Effector memory CD8-positive, alpha-beta T cell (primary cell): Measurements from ENCODE around the gene SERPINA4.
"Not testable (repeated sequence)": the region's sequence is repeated elsewhere in the genome, so short reads cannot be mapped to it uniquely, and the experiment has no call there.

Source experiments
- ATAC-seq: fragments of 150-1000 bp; cut with Tn5 transposase; replicated peaks from 2 replicates; pipeline ENCODE4 v1.10.0; 2021; ENCODE audit warnings: mild to moderate bottlenecking, moderate library complexity
- DNase-seq, 3 experiments: peaks; one replicate each; pipeline ENCODE4 v3.0.0; 2021
- H3K27ac Mint-ChIP-seq, 2 donors: one replicate each; pipeline ENCODE4 v1.8.0; 2022; ENCODE audit warnings: mild to moderate bottlenecking in 2 of 2, mixed read lengths in 2 of 2, moderate library complexity in 2 of 2
- H3K27me3 Mint-ChIP-seq, 2 donors: one replicate each; pipeline ENCODE4 v1.8.0; 2022; ENCODE audit warnings: mixed read lengths in 2 of 2
- H3K36me3 Mint-ChIP-seq: one replicate; pipeline ENCODE4 v1.8.0; 2022; ENCODE audit warnings: mild to moderate bottlenecking, moderate library complexity, mixed read lengths; ENCODE audit not compliant: insufficient read depth
- H3K4me1 Mint-ChIP-seq, 2 donors: one replicate each; pipeline ENCODE4 v1.8.0; 2022; ENCODE audit warnings: low read depth in 2 of 2, mixed read lengths in 2 of 2
- H3K4me3 Mint-ChIP-seq, 2 donors: one replicate each; pipeline ENCODE4 v1.8.0; 2022; ENCODE audit warnings: mild to moderate bottlenecking in 2 of 2, mixed read lengths in 2 of 2, moderate library complexity in 2 of 2
- H3K9me3 Mint-ChIP-seq, 2 donors: one replicate each; pipeline ENCODE4 v1.8.0; 2022; ENCODE audit warnings: mixed read lengths in 2 of 2

Gene SERPINA4

GRCh38 chr14:94595912-94596311 lies 34.7 kb downstream of the SERPINA4 start:
- peaks cover 3 to 4% of the 10 kb centered on the region in 2 donors for H3K9me3 Mint-ChIP-seq
- ATAC-seq (no peak), DNase-seq (no peak)
- peaks cover 28 to 42% of the 10 kb centered on the region in 2 donors for H3K27me3 Mint-ChIP-seq
- no peak overlapping the region for H3K27ac Mint-ChIP-seq
- no peaks in the 10 kb centered on the region for H3K36me3 Mint-ChIP-seq
- no peaks in the 10 kb centered on the region for H3K4me1 Mint-ChIP-seq
- no peak overlapping the region for H3K4me3 Mint-ChIP-seq

GRCh38 chr14:94596361-94596760 lies 35.1 kb downstream of the SERPINA4 start:
- Mint-ChIP-seq H3K27me3 (peaks cover 32 to 42% of the 10 kb centered on the region in 2 donors), H3K36me3 (no peaks in the 10 kb centered on the region), H3K9me3 (no peaks in the 10 kb centered on the region), H3K4me3 (no peak overlapping the region), H3K4me1 (no peaks in the 10 kb centered on the region), H3K27ac (no peak overlapping the region)
- ATAC-seq (no peak), DNase-seq (no peak)

- no peak for ATAC-seq
- no peaks in the 10 kb centered on the region for H3K36me3 Mint-ChIP-seq
- no peak overlapping the region for H3K4me3 Mint-ChIP-seq
- H3K27ac Mint-ChIP-seq, result no peak overlapping the region
- H3K9me3 Mint-ChIP-seq, result no peaks in the 10 kb centered on the region
- peaks cover 32 to 42% of the 10 kb centered on the region in 2 donors for H3K27me3 Mint-ChIP-seq
- H3K4me1 Mint-ChIP-seq, result no peaks in the 10 kb centered on the region
- DNase-seq, result no peak
Measured at GRCh38 chr14:94597788-94598187, 36.5 kb downstream of the SERPINA4 start.

GRCh38 chr14:94598506-94598815 lies 37.2 kb downstream of the SERPINA4 start:
- no peaks in the 10 kb centered on the region for H3K36me3 Mint-ChIP-seq
- H3K4me1 Mint-ChIP-seq, result no peaks in the 10 kb centered on the region
- H3K27ac Mint-ChIP-seq, result no peak overlapping the region
- DNase-seq (no peak), ATAC-seq (no peak)
- peaks cover 32 to 42% of the 10 kb centered on the region in 2 donors for H3K27me3 Mint-ChIP-seq
- no peaks in the 10 kb centered on the region for H3K9me3 Mint-ChIP-seq
- no peak overlapping the region for H3K4me3 Mint-ChIP-seq

- peaks cover 32 to 40% of the 10 kb centered on the region in 2 donors for H3K27me3 Mint-ChIP-seq
- no peaks in the 10 kb centered on the region for H3K4me1 Mint-ChIP-seq
- H3K9me3 Mint-ChIP-seq, result no peaks in the 10 kb centered on the region
- no peak for DNase-seq
- no peaks in the 10 kb centered on the region for H3K36me3 Mint-ChIP-seq
- no peak for ATAC-seq
- H3K27ac Mint-ChIP-seq, result no peak overlapping the region
- H3K4me3 Mint-ChIP-seq, result no peak overlapping the region
Measured at GRCh38 chr14:94598816-94599655, 37.8 kb downstream of the SERPINA4 start.

GRCh38 chr14:94599656-94600004 lies 38.4 kb downstream of the SERPINA4 start:
- no peaks in the 10 kb centered on the region for H3K9me3 Mint-ChIP-seq
- no peak overlapping the region for H3K4me3 Mint-ChIP-seq
- no peak overlapping the region for H3K27ac Mint-ChIP-seq
- no peaks in the 10 kb centered on the region for H3K36me3 Mint-ChIP-seq
- no peak for DNase-seq
- no peaks in the 10 kb centered on the region for H3K4me1 Mint-ChIP-seq
- ATAC-seq, result no peak
- H3K27me3 Mint-ChIP-seq, result peaks cover 32 to 34% of the 10 kb centered on the region in 2 donors

GRCh38 chr14:94600148-94600545 lies 38.9 kb downstream of the SERPINA4 start:
- Mint-ChIP-seq H3K9me3 (no peaks in the 10 kb centered on the region), H3K4me1 (no peaks in the 10 kb centered on the region), H3K4me3 (no peak overlapping the region), H3K27ac (no peak overlapping the region), H3K27me3 (peaks cover 29 to 31% of the 10 kb centered on the region in 2 donors), H3K36me3 (no peaks in the 10 kb centered on the region)
- no peak for ATAC-seq
- DNase-seq, result no peak

- Mint-ChIP-seq H3K9me3 (no peaks in the 10 kb centered on the region), H3K4me1 (no peaks in the 10 kb centered on the region), H3K27me3 (peaks cover 22 to 23% of the 10 kb centered on the region in 2 donors), H3K4me3 (no peak overlapping the region), H3K27ac (no peak overlapping the region), H3K36me3 (no peaks in the 10 kb centered on the region)
- ATAC-seq (no peak), DNase-seq (no peak)
Measured at GRCh38 chr14:94601884-94602391, 40.7 kb downstream of the SERPINA4 start.

GRCh38 chr14:94602722-94603121 lies 41.5 kb downstream of the SERPINA4 start:
- ATAC-seq (no peak), DNase-seq (no peak)
- Mint-ChIP-seq H3K4me1 (no peaks in the 10 kb centered on the region), H3K4me3 (no peak overlapping the region), H3K27ac (no peak overlapping the region), H3K9me3 (no peaks in the 10 kb centered on the region), H3K36me3 (no peaks in the 10 kb centered on the region), H3K27me3 (peaks cover 24 to 27% of the 10 kb centered on the region in 2 donors)

- DNase-seq (no peak), ATAC-seq (no peak)
- no peak overlapping the region for H3K27ac Mint-ChIP-seq
- no peaks in the 10 kb centered on the region for H3K9me3 Mint-ChIP-seq
- H3K4me1 Mint-ChIP-seq, result no peaks in the 10 kb centered on the region
- H3K36me3 Mint-ChIP-seq, result no peaks in the 10 kb centered on the region
- peaks cover 9 to 17% of the 10 kb centered on the region in 2 donors for H3K27me3 Mint-ChIP-seq
- no peak overlapping the region for H3K4me3 Mint-ChIP-seq
Measured at GRCh38 chr14:94605361-94605760, 44.1 kb downstream of the SERPINA4 start.

- H3K36me3 Mint-ChIP-seq, H3K27ac Mint-ChIP-seq, H3K9me3 Mint-ChIP-seq, ATAC-seq, DNase-seq, H3K4me1 Mint-ChIP-seq, H3K4me3 Mint-ChIP-seq: not testable (repeated sequence)
- H3K27me3 Mint-ChIP-seq, result peaks cover 10 to 16% of the 10 kb centered on the region in 2 donors
Measured at GRCh38 chr14:94608966-94609365, 47.7 kb downstream of the SERPINA4 start.

GRCh38 chr14:94611179-94611578 lies 49.9 kb downstream of the SERPINA4 start:
- H3K27ac Mint-ChIP-seq, result no peak overlapping the region
- no peaks in the 10 kb centered on the region for H3K9me3 Mint-ChIP-seq
- no peak for DNase-seq
- peaks cover 10 to 25% of the 10 kb centered on the region in 2 donors for H3K27me3 Mint-ChIP-seq
- no peaks in the 10 kb centered on the region for H3K36me3 Mint-ChIP-seq
- H3K4me1 Mint-ChIP-seq, result no peaks in the 10 kb centered on the region
- no peak overlapping the region for H3K4me3 Mint-ChIP-seq
- ATAC-seq, result no peak

GRCh38 chr14:94612174-94612573 lies 50.9 kb downstream of the SERPINA4 start, which contains the start of gene SERPINA3:
Gene SERPINA3 (plus strand): TSS chr14:94612391. CDS start chr14:94614442, 2,051 bp downstream.
- Mint-ChIP-seq H3K27ac (no peak within 1 kb of the TSS), H3K27me3 (peaks cover 9 to 21% of the 10 kb centered on the region in 2 donors), H3K4me3 (no peak within 1 kb of the TSS), H3K36me3 (no peaks in the 10 kb centered on the region), H3K9me3 (no peaks in the 10 kb centered on the region), H3K4me1 (no peaks in the 10 kb centered on the region)
- DNase-seq, result no peak
- ATAC-seq, result no peak
